Stimulated activated CD8-positive, alpha-beta memory T cell treated with anti-CD3 and anti-CD28 coated beads, Interleukin-12 subunit alpha, Interleukin-12 subunit beta, amount 100 ng/mL, for 4 hours (primary cell): Measurements from ENCODE around the gene ST3GAL4.
"Not testable (repeated sequence)": the region's sequence is repeated elsewhere in the genome, so short reads cannot be mapped to it uniquely, and the experiment has no call there.

Experiments
- DNase-seq: peaks from one replicate; pipeline ENCODE4 v3.0.0-alpha.2; 2020; ENCODE audit warnings: low read depth

ST3GAL4 gene

DNA sequence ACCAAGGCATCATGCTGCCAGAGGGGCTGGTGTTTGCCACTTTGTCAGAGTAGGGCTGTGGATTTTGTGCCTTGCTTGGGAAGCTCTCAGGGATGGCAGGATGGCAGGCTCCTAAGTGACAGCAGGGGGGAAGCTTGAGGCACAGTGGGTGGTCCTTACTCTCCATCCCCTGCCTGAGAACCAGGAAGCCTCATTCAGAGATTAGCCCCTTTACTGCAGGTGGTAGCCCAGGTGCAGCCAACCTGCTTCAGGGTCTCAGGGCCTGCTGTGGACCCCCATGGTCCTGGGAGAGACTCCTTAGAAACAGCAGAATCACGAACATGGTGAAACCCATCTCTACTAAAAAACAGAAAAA, 8.9 kb upstream of the ST3GAL4 start:
- no peak for DNase-seq

- DNase-seq: not testable (repeated sequence)
Observed at GRCh38 chr11:126346946-126347345, 8.5 kb upstream of the ST3GAL4 start.

GRCh38 chr11:126347751-126348668, 7.5 kb upstream of the ST3GAL4 start:
- no peak for DNase-seq

- DNase-seq: no peak
Observed at GRCh38 chr11:126348806-126349582, 6.5 kb upstream of the ST3GAL4 start.

DNA sequence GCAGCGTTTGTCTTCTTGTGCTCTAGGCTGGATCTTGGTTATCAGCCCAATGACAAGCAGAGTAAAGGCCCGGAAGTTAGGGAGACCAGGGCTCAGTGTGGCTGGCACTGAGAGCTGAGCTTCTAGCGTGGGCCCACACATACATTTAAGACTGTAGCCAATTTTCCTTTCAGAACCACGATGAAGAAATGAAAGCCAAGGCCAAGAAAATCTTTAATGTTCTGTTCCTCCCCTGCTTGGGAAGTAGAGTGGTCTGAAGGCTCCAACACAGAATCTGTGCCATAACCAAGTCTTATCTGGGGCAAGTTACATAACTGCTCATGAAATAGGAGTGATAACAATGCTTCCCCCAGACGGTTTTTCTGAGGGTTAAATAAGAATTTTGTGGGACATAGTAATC, 4.7 kb upstream of the ST3GAL4 start:
- DNase-seq: no peak

- no peak for DNase-seq
Observed at GRCh38 chr11:126352163-126352562, 3.3 kb upstream of the ST3GAL4 start.

DNA sequence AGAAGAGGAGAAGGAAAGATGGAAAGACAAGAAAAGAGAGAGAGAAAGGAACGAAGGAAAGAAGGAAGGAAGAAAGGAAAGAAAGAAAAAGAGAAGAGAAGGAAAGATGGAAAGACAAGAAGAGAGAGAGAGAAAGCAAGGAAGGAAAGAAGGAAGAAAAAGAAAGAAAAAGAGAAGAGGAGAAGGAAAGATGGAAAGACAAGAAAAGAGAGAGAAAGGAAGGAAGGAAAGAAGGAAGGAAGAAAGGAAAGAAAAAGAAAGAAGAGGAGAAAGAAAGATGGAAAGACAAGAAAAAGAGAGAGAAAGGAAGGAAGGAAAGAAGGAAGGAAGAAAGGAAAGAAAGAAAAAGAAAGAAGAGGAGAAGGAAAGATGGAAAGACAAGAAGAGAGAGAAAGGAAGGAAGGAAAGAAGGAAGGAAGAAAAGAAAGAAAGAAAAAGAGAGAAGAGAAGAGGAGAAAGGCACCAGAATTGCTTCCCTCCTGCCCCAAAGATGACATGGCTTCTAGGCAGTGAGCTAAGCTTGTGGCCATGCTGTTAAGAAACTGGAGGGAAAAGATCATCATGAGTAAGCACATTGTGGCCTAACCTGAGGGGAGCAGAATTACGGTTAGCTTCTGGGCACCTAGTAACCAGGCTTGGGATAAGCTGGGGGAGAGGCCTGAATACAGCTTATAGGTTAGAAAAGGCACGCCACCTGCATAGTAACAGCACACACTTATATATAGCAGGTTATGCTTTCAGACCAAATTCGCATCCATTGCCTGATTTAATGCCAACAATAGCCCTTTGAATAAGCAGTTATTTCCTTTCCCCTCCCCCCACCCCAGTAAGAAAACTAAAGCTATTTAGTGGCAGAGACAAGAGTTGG, 2.3 kb upstream of the ST3GAL4 start:
- no peak for DNase-seq

GRCh38 chr11:126354631-126355323, 709 bp upstream of the ST3GAL4 start:
- no peak for DNase-seq

GRCh38 chr11:126355926-126356897, 726 bp downstream of the ST3GAL4 start:
- no peak for DNase-seq

DNA sequence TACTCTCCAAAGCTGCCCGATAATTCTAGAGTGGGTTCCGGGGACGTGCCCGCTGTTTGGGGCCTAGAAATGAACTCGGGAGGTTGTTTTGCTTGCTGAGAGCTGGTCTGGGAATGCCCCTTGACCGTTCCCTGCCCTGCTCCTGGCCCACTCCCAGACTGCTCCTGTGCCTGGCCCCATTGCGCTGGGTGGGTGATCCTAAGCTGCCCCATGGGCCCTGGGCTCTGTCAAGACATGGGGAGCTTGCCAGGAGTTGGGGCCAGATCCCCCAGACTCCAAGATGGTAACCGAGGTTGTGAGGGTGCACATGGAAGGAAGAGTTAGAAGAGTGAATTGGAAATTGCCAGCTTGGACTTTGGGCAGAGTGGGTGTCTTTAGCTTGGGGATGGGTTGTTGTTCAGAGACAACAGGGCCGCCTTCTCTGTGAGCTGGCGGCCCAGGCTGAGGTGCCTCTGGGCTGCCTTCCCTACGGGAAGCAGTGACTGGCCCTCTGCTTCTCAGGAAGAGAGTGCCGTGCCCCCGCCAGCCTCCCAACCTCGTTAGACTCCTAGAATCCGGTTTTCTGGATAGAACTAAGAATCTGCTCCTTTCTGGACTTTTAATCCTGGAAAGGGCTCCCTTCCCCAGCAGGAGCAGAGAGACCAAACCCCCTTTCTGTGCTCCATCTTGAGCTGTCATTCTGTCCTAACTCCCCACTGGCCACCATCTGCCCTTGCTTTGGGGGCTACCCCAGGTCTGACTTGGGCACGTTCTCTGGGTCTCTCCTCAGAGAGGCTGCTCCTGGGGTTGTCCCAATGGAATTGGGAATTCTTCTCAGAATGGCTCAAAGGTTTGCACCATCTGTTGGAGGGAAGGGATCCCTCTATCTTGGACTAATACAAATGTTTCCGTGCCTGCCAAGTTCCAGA, 1.8 kb downstream of the ST3GAL4 start:
- DNase-seq: no peak

DNA sequence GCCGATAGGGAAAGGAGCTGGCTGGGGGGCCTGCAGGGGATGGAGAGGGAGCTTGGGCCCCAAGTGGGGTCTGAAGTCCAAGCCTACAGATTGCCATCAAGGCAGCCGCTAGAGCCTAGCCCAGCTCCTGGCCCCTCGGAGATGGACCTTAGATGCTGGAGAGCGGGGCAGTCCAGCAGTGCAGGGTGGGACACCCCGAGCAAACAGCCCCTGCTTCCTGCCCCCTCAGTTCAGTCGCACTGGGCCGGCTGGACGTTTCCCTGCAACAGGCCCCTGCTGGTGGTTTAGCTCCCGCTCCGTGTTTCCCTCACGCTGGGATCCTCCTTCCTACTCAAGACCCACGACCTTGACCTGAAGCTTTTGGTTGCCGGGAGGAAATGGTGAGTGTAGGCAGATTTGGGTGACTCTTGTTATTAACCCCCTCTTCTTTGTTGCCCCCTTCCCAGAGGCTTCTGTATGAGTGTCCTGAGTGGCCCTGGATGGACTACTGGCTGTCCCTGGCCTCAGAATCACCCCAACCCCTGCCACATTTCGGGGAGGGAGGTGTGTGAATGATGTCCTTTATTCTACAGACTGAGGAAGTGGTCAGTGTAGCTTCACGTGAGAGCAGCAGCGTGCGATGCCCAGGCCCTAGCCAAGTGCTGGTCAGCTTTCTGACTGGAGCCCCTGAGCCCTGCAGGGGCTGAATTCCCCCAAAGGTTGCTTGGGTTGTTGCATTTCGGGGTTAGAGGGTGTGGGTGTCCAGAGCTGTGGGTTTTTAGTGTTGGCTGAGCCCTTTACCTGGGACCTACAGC, 2.7 kb downstream of the ST3GAL4 start:
- no peak for DNase-seq

DNA sequence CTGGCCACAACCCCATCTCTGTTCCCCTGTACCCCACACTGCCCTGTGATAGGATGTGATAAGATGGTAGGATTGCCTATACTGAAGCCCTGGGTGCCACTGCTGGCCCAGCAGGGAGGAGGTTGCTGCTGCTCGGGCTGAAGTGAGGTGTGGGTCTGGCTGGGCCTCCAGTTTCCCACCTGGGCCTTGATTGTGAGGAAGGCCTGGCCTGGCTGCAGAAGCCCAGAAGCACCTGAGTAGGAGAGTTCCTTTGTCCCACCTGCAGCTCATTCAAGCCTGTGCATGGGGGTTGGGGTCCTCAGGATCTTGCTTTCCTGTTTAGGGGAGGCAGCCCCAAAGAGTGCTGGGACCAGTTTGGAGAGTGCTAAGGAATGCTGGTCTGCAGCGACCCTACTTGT, 3.3 kb downstream of the ST3GAL4 start:
- no peak for DNase-seq

DNA sequence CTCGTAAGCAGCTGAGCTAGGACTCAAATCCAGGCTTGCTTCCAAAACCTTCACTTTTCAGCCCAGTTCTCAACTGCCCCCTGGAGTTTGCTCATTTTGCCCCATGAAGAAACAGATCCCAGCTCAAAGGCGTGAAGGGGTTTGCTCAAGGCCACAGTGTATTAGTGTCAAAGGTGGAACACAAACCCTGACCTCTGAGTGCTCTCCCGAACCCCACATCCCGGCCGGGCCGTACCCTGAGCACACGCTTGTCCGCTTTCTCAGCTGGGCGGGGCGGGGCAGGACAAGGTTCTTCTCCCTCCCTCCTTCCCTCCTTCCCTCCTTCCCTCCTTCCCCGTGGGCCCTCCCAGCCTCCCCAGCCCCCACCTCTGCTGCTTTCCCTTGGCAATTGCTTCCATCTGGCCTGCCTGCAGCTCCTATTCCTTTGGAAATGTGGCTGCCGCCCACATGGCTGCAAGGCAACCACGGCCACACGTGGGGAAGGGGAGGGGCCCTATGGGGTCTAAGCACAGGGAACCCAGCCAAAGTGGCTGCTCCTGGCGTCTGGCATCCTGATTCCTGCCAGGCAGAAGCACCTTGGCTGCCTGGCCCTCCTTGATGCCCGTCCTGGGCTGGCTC, 4.1 kb downstream of the ST3GAL4 start:
- no peak for DNase-seq

GRCh38 chr11:126360049-126360446, 4.6 kb downstream of the ST3GAL4 start:
- DNase-seq: no peak

- DNase-seq: no peak
Observed at GRCh38 chr11:126361400-126361799, 5.9 kb downstream of the ST3GAL4 start.

DNA sequence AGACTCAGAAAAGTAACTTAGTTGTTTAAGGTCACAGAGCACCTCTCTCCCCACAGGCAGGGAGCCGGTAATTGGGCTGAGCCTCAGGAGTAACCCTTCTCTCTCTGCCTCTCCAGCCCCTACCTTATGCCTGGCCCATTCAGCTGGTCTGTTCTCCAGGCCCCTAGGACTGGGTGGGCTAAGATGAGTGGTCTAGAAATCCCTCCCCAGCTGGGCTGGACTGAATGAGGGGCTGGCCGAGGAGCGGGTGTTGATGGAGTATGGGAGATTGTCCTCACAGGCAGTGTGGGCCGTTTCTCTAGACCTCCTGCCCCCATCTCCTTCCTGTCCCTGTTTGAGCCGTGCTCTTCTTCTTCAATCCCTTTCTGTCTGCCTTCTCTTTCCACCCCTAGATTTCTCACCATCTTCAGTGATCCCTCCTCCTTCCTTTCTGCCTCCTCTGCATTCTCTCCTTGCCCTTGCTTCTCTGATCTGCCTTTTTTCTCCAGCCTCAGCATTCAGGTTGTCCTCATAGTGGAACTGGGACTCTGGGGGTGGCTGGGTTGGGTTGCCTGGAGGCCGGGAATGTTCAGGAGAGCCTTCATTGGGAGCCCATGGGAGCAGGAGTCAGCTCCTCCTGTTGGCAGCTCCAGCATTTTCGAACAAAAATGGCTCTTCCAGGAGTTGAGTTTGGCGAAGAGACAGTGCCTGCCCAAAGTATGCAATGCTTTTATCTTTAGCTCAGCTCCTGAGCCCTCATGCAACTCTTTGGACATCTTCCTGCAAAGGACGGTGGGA, 7.6 kb downstream of the ST3GAL4 start:
- no peak for DNase-seq

DNA sequence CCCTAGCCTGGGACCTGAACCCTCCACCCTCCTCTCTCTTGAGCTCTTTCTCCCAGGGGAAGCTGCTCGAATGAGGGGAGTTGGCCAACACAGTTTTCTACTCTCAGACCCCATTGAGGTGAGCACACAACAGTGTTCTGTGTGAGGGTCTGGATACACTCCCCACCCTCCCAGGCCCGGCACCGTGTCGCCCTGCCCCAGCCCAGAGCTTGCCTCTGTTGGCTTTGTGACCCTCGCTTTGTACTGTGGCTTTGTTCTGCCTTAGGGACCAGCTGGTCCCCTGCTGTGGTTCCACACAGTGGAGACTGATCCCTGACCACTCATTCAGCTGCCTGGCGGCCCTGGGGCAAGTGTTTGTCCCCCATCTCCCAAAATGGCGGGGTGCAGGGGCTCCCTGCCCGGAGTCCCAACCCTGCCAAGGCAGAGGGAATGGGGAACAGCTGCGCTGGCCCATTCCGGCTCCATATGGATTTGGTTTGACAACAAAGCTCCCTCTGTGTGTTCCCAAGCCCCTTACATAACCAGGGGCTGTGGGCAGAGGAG, 8.3 kb downstream of the ST3GAL4 start:
- DNase-seq: no peak
